ENCODE data around the gene PLA2G5.
"Not testable (repeated sequence)": the region's sequence is repeated elsewhere in the genome, so short reads cannot be mapped to it uniquely, and the experiment has no call there.

The PLA2G5 gene

DNA sequence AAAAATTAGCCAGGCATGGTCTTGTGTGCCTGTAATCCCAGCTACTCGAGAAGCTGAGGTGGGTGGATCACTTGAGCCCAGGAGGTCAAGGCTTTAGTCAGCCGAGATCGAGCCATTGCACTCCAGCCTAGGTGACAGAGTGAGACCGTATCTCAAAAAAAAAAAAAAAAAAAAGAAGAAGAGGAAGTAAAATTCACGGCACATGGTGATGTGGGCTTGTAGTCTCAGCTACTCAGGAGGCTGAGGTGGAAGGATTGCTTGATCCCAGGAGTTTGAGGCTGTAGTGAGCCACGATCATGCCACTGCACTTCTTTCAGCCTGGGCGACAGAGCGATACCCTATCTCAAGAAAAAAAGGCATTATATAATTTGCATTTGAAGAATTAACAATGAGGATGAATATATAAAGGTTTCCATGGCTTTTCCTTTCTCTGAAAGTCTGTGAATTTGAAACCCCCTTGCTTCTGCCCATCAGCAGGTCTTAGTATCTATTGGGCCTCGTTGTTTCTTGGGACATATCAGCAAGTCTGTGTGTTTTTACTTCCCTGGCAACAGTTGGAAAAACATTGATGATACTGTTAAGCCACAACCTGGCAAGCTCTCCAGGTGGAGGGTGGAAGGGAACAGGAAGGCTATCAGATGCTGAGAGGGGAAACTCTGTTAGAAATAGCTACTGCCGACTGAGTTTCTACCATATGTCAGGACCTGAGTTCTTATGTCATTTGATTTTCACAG, 53.9 kb downstream of the PLA2G5 start:
- DNase-seq, result no peak

DNA sequence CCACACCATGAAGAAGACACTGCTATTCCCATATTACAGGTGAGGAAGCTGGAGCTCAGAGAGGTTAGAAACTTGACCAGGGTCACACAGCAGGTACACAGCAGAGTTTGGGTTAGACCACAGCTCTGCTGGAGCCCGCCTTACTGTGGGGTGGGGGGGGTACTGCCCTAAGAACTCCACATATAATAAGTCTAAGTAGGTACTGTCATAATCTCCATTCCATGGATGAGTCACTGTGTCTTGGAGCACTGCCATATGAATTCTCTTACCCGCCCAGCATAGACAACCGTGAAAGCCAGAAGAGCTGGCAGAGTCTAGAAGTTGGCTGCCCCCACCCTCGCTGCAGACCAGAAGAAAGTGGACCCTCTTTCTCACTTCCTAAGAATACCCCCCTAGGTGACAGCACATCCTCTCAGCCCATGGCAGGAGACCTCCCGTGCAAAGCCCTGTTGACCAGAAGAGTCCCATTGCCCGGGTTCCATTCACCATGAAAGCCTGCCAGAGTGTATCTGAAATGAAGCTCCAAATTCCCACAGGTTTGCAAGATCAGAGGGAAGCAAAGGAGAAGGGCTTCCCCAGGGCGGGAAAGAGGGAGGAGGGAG, 54.6 kb downstream of the PLA2G5 start:
- DNase-seq, result no peak

DNA sequence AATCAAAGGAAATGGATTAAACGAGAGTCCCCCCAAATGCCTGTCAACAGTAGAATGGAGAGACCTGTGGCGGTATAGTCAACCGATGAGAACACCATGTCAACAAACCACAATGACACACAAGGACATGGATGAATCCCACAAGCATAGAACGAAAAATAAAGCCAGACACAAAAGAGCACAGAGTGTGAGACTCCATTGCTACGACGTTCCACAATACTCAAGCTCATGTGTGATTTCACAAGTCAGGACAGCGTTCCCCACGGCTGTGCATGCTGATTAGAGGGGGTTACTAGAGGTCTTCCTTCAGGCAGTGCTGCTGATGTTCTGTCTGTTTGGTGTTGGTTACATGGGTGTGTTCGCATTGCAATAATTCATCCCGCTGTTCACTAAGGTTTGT, 55.1 kb downstream of the PLA2G5 start:
- no peak for DNase-seq

DNA sequence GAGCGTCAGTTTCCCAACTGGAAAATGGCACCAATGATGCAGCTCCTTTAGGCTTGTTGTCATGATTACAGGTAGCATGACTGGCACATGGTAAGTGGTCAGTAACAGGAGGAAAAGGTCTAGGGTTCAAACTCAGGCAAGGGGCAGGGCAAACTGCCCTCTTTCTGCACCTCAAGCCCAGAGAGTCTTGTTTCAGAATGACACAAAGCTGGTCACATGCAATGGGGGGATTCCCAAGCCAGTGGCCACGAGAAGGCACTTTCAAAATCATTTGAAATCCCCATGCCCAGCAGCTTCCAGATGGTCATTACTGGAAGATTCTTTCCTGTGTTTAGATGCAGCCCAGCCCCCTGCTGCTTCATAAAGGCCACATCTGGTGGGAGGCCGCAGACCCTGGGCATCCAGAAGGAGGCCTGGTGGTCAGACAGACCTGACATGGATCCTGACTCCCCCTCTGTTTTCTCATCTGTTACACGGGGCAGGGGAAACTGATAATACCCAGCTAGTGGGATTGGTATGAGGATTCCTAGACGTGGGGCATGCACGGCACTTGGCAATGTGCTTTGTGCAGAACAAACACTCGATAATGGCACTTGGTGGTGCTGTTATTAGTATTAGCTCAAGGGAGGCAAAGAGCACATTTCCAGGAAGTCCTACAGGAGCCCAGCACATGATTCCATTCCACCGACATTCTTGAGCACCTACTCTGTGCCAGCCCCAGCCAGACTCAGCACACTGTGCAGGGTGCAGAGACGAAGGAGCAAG, 56.2 kb downstream of the PLA2G5 start:
- DNase-seq, result no peak

DNA sequence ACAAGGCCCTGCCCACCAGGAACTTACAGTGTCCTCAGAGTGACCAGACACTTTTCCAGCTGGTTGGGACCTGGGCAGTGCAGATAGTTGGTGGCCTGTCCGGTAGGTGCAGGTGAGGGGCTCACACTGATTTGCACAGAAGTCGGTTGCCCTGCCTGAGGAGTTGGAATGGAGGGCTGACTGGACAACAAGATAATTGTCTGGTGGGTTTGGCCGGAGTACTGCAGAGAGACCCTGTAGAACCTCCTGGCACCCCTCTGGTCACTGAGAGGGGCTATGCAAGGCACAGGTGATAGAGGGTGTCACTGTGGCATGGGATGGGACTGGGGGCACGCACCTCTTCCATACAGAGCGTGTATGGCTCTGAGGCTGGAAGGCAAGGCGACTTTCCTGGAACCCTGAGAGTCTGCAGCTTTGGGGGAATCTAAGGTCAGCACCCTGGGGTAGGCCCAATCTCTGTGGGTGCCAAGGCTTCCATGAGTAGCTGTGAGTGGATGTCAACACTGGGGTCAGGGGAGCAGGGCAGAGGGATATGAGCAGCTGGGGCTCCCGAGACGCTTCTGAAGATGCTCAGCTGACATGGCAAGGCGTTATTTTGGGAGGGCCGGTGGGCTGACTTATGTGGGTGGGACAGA, 56.9 kb downstream of the PLA2G5 start:
- no peak for DNase-seq

DNA sequence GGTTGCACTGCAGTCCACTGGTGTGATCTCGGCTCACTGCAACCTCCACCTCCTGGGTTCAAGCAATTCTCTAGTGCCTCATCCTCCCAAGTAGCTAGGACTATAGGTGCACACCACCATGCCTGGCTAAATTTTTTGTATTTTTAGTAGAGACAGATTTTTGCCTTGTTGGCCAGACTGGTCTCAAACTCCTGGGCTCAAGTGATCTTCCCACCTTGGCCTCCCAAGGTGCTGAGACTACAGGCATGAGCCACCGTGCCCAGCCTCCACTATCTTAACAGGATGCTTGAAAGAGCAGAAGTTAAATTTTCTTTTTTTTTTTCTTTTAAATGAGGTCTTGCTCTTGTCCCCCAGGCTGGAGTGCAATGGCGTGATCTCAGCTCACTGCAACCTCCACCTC, 60.5 kb downstream of the PLA2G5 start:
- not testable (repeated sequence) for DNase-seq

DNA sequence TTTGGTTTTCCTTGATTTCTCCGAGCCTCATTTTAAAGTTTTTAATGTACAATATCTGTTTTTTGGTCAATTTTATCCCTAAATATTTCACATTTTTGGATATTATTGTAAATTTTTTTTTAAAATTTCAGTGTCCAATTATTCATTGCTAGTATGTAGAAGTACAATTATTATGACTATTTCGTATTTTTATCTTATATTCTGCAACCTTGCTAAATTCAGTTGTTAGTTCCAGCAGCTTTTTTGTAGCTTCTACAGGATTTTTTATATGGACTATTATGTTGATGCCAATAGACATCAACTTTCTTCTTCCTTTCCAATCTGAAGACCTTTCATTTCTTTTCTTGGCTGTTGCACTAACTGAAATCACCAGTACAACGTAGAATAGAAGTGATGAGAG, 65.0 kb downstream of the PLA2G5 start:
- no peak for DNase-seq

DNA sequence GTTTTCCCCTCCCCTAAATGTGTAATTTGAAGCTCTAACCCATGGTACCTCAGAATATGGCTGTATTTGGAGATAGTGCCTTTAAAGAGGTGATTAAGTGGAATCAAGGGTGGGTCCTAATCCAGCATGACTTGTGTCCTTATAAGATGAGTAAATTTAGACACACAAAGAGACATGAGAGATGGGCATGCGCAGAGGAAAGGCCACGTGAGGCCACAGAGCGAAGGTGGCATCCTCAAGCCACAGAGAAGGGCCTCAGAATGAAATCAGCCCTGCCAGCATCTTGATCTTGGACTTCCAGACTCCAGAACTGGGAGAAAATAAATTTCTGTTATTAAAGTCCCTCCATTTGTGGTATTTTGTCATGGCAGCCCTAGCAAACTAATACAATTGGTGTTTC, 66.3 kb downstream of the PLA2G5 start:
- DNase-seq, result no peak

DNA sequence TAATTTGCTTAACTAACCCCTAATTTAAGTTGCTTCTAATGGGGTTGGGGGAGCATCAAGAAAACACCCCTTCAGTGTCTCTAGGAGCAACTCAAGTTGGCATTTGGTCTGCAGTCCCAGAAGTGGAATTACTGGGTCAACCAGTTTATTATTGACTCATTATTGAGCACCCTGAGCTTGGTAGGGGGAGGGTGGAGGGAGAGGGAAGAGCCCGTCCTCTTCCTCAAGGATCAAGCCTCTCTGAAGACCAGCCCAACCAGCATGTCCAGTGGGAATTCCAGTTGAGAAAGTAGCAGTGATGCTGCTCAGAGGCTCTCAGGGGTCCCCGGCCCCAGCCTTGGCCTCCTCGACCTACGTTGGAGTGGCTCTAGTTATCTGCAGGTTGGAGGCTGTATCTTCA, 67.1 kb downstream of the PLA2G5 start:
- no peak for DNase-seq

DNA sequence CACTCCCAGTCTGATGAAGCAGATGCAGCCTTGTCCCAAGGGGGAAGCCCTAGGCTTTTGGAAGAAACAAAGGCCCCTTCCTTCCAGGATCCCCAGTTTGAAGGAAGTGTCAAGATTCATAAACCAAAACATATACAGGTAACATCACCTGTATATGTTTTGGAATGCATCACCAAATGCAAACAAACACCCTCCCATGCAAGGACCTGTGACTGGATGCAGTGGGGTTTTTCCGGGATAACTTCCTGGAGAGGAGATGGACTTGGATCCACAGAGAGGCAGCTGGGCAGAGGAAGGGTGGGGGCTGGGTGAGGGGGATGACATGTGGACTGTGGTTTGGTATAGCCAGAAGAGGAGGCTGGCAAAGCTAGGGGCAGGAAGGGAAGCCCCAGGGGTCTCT, 67.6 kb downstream of the PLA2G5 start:
- no peak for DNase-seq

DNA sequence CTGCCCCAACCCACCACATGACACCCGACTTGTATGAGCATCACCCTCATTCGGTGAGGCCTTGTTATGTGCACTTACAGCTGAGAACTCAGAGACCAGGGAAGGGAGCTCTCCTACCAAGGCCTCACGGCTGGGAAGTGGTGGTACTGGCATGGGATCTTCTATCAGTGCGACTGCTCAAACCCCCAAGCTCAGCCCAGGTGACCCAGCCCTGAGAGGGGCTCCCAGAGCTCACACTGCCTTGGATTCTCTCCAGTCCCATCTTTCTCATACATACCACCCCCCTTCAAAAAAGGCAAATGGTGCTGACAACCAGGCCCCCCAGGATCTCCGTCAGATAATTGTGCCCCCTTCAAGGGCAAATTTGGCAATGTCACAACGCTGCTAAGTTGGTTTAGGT, 68.4 kb downstream of the PLA2G5 start:
- DNase-seq, result no peak

DNA sequence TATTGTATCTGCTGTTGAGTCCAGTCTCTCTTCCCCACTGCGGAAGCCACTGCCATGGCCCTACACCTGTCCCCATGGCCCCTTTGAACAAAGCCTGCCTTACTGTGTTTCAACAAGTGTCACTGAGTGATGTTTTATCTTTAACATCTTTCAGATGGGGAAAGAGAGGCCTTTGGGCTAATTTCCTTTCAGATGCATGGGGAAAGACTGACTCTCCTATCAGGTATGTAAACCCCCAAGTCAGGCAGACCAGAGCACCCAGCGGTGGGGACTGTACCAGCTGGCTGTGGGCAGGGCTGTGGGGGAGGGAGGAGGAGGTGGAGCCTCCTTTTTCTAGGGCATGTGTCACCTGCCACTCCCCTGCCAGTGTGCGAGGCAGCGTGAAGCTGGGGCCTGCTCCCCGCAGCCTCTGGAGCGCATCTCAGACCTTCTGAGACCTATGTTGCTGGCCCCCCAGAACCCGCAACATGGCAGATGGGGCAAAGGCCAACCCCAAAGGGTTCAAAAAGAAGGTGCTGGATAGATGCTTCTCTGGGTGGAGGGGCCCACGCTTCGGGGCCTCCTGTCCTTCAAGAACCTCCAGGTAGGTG, 69.1 kb downstream of the PLA2G5 start, which contains the start of gene PLA2G2F:
Gene PLA2G2F (plus strand): TSS at position 363 of the 590 bp plus-strand sequence. CDS start 105 bp downstream, at position 468.
- DNase-seq, result no peak

DNA sequence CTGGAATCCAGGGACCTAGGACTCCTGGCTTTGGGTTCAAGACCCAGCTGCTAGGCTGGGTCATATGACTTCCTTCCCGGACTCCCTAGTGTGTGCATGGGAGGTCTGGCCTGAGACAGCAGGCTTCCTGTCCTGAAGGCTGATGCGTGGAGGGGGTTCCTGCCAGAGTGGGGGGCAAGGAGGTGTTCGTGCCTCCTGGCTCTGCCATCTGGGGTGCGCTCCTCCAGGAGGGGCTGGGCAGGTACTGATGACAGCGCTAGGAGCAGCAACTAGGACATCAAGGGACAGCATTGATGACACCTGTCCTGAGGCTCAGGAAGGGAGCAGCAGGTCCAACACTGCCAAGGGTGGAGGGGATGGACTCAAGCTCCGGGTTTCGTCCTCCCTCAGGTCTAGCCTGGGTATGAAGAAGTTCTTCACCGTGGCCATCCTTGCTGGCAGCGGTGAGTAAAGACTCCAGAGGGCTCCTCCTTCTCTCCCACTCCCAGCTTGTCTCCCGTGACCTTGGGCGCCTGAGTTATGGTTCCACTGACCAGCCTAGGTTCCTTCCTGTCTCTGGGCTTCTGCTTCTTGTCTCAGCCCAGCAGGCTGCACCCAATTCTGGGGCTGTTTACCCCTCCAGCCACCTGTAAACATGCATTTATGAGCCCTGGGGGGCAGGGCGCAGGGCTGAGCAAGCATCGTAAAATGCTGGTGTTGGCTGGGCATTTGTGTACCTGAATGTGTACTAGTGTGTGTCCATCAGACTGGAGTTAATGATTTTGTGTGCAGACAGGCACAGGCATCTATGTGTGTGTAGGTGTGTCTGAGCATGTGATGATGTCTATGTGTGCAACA, 70.0 kb downstream of the PLA2G5 start:
- no peak for DNase-seq

DNA sequence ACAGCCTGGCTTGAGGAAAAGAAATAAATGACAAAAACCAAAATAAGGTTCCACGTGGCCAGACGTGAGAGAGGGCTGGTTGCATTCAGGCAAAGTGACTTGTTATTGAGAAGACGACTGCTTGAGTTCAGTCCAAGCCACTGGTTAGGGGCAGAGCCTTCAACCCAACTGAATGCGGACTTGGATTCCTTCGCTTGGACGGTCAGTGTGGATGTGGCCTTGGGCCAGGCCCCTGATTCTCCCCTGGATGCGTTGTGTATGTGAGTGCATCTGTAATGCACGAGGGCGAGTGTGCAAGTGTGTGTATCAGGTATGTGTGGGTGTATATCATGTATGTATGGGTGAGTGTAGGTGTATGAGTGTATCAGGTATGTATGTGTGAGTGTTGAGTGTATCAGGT, 71.0 kb downstream of the PLA2G5 start:
- DNase-seq, result no peak

DNA sequence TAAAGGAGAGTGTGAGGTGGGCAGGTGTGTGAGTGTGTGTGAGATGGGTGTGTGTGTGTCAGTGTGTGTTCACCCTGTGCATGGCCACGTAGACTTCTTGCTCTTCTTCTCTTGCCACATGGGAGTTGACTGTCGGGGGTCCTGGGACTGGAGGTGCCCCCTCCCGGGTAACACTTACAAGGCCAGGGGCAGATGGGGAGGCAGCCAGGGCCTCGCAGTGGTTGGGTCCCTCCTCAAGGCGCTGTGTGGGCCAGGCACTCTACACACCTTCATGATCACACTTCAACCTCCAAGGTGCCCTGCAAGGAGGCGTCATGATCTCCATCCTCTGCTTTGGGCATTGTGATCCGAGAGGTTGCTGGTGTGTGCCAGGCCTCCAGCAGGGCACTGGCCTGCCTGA, 71.5 kb downstream of the PLA2G5 start:
- no peak for DNase-seq

Data from T-helper 9 cell (primary cell).